Type B pancreatic cell (in vitro differentiated cells): ENCODE data around the gene POLR1B. TPM values are rescaled to one million over a fixed set of nuclear protein-coding genes. Genes with fewer than 3 reads are reported as not detected.

Experiments
- DNase-seq: peaks from one replicate; pipeline ENCODE4 v3.0.0; 2021; ENCODE audit warnings: mixed read lengths; ENCODE audit not compliant: unreplicated experiment; ENCODE audit errors: extremely low spot score
- H3K27ac Mint-ChIP-seq: 2 replicates; pipeline ENCODE4 v1.8.0; 2021; ENCODE audit warnings: mild to moderate bottlenecking, mixed read lengths
- H3K27me3 Mint-ChIP-seq: 2 replicates; pipeline ENCODE4 v1.8.0; 2021; ENCODE audit warnings: mixed read lengths
- H3K36me3 Mint-ChIP-seq: 2 replicates; pipeline ENCODE4 v1.8.0; 2021; ENCODE audit warnings: mixed read lengths
- H3K4me1 Mint-ChIP-seq: one replicate; pipeline ENCODE4 v1.8.0; 2021; ENCODE audit warnings: mixed read lengths; ENCODE audit not compliant: unreplicated experiment
- H3K4me3 Mint-ChIP-seq: 2 replicates; pipeline ENCODE4 v1.8.0; 2021; ENCODE audit warnings: mild to moderate bottlenecking, mixed read lengths
- H3K9me3 Mint-ChIP-seq: 2 replicates; pipeline ENCODE4 v1.8.0; 2021; ENCODE audit warnings: mixed read lengths
- total RNA-seq: library from RNA; stranded (reverse); gene quantifications from 2 replicates; pipeline ENCODE4 v1.2.1, GENCODE V29; 2021; ENCODE audit warnings: low replicate concordance
- TF ChIP-seq, protein P1 (sequence below): fragments of 200-600 bp; sonication (generic); conservative IDR thresholded peaks from 2 replicates; pipeline ENCODE4 v1.5.0; 2021; ENCODE audit warnings: antibody characterized with exemption, mild to moderate bottlenecking

POLR1B gene
- total RNA-seq, 1 donor from 2014 or later, result 39.9 TPM

DNA sequence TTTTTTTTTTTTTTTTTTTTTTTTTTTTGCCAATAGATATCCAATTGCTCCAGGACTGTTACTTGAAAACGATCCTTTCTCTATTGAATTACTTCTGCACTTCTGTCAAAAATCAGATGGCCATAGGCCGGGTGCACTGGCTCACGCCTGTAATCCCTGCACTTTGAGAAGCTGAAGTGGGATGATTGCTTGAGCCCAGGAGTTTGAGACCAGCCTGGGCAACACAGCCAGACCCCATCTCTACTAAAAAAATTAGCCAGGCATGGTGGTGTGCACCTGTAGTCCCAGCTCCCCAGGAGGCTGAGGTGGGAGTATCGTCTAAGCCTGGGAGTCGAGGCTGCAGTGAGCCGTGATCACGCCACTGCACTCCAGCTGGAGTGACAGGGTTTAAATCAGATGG, 37.8 kb downstream of the POLR1B start:
- H3K9me3 Mint-ChIP-seq, result no peaks in the 10 kb centered on the region

DNA sequence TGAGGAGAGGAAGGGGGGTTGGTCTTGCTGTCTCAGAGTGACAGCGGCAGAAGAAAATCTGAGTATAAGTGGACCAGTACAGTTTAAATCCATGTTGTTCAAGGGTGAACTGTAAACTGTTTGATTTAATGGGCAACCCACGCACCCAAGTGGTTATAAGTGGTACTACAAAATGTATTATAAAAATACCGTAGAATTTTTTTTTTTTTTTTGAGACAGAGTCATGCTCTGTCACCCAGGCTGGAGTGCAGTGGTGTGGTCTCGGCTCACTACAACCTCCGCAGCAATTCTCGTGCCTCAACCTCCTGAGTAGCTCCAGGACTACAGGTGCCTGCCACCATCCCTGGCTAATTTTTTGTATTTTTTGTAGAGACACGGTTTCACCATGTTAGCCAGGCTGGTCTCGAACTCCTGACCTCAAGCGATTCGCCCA, 40.1 kb downstream of the POLR1B start:
- TF ChIP-seq, protein P1, sequence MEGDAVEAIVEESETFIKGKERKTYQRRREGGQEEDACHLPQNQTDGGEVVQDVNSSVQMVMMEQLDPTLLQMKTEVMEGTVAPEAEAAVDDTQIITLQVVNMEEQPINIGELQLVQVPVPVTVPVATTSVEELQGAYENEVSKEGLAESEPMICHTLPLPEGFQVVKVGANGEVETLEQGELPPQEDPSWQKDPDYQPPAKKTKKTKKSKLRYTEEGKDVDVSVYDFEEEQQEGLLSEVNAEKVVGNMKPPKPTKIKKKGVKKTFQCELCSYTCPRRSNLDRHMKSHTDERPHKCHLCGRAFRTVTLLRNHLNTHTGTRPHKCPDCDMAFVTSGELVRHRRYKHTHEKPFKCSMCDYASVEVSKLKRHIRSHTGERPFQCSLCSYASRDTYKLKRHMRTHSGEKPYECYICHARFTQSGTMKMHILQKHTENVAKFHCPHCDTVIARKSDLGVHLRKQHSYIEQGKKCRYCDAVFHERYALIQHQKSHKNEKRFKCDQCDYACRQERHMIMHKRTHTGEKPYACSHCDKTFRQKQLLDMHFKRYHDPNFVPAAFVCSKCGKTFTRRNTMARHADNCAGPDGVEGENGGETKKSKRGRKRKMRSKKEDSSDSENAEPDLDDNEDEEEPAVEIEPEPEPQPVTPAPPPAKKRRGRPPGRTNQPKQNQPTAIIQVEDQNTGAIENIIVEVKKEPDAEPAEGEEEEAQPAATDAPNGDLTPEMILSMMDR, result peak; percentile 75
- H3K36me3 Mint-ChIP-seq, result peaks cover 4% of the 10 kb centered on the region
- H3K27me3 Mint-ChIP-seq, result no peaks in the 10 kb centered on the region
- H3K9me3 Mint-ChIP-seq, result no peaks in the 10 kb centered on the region
- H3K4me1 Mint-ChIP-seq, result peaks cover 14% of the 10 kb centered on the region
- peak overlapping the region; percentile 58 for H3K4me3 Mint-ChIP-seq
- DNase-seq, result no peak
- H3K27ac Mint-ChIP-seq, result no peak overlapping the region

More for the DNA sequence above, 37.8 kb downstream of the POLR1B start:
- H3K36me3 Mint-ChIP-seq, result peaks cover 19% of the 10 kb centered on the region
- TF ChIP-seq, protein P1, result no peak
- peaks cover 5% of the 10 kb centered on the region for H3K4me1 Mint-ChIP-seq
- no peak for DNase-seq
- H3K27ac Mint-ChIP-seq, result no peak overlapping the region
- no peaks in the 10 kb centered on the region for H3K27me3 Mint-ChIP-seq
- no peak overlapping the region for H3K4me3 Mint-ChIP-seq

DNA sequence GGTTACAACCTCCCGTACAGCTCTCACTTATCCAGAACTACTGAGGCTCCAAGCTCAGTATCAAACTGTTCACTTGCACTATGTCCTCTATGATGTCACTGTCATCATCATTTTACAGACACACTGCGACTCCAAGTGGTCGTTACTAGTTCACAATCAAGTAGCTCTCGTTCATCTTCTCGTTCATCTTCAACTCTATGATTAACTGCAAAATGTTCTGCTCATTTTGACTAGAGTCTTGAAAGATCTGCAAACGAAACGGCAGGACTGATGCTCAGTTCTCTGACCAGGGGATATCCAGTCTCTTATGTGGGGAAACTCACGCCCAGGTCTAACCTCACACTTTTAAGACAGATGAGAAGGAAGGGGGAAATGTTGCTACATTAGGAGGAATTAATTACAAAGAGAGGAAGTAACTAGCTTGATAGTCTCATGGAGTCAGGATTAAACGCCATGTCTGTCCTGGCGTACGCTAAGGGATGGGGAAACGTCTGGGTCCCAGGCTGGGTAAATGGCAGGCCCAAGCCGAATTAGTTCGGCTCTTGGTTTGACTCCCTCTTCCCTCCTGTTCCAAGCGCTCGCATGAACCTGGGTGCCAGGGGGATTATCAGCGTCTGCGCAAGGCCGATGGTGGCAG, 41.4 kb downstream of the POLR1B start:
- no peak for DNase-seq
- Mint-ChIP-seq H3K27me3 (no peaks in the 10 kb centered on the region), H3K9me3 (no peaks in the 10 kb centered on the region), H3K36me3 (peaks cover 8% of the 10 kb centered on the region), H3K27ac (peak overlapping the region; percentile 100), H3K4me3 (peak overlapping the region; percentile 90), H3K4me1 (peaks cover 14% of the 10 kb centered on the region)
- TF ChIP-seq, protein P1, result no peak

DNA sequence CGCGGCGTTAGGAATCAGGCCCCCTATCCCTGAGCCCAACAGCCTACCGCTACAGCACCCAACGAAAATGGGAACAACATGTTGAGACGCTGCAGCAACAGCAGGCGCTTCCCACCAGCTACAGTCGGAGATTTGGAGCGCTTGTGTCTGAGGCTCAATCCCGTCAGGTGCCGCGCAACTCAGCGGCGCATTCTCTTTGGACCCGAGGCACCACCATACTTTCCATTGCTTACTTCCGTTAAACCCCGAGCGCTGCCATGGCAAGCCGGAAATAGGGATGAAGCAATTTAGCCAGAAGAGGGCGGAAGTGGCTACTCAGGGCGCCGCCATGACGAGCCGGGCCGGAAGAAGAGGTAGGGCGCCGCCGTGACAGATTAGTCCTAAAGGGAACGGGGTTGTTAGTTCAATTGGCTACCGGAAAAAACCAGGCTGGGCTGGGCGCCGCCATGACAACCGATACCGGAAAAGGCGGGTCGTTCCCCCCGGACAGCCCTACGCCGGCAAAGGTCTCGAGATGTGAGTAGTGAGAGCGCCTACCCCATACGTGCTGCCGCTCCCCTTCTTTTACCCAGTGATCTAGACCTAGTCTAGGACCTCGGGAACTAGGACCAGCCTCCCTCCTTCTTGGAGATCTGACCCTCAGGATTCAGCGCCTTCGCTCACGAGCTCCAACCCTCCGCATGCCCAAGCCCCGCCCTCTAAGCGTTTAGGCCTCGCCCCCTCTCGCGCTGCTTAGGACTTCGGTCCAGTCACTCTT, 42.0 kb downstream of the POLR1B start, which contains the start of gene CHCHD5:
Gene CHCHD5, plus strand, starts transcription at position 476 of the 757 bp plus-strand sequence. Its CDS starts 39 bp downstream, at position 515.
- peak; percentile 92 for DNase-seq
- no peaks in the 10 kb centered on the region for H3K9me3 Mint-ChIP-seq
- no peaks in the 10 kb centered on the region for H3K27me3 Mint-ChIP-seq
- peak within 1 kb of the TSS; percentile 90 for H3K4me3 Mint-ChIP-seq
- H3K36me3 Mint-ChIP-seq, result peaks cover 8% of the 10 kb centered on the region
- TF ChIP-seq, protein P1, result peak; percentile 53
- H3K4me1 Mint-ChIP-seq, result peaks cover 14% of the 10 kb centered on the region
- H3K27ac Mint-ChIP-seq, result peak within 1 kb of the TSS; percentile 100

DNA sequence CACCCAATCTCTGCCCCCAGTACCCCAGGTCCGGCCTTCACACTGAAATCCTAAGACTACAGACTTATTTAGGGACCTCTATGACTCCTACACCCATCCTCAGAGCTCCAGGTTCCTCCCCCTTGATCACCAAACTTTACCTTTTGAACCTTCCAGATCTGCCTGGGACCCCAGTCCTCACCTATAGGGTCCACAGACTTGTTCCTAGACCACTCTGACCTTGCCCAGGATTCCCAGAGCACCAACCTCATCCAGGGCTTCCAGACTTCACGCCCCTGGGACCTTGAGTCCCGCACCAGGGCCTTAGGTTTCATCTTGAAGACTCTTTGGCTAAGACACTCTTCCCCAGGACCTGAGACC, 42.6 kb downstream of the POLR1B start:
- H3K36me3 Mint-ChIP-seq, result peaks cover 8% of the 10 kb centered on the region
- H3K27me3 Mint-ChIP-seq, result no peaks in the 10 kb centered on the region
- peak overlapping the region; percentile 90 for H3K4me3 Mint-ChIP-seq
- TF ChIP-seq, protein P1, result no peak
- peaks cover 14% of the 10 kb centered on the region for H3K4me1 Mint-ChIP-seq
- no peaks in the 10 kb centered on the region for H3K9me3 Mint-ChIP-seq
- no peak for DNase-seq
- H3K27ac Mint-ChIP-seq, result peak overlapping the region; percentile 100
